ENCODE measurements around the gene EZH1. TPM values are rescaled to one million over a fixed set of nuclear protein-coding genes. Genes with fewer than 3 reads are reported as not detected.
A peak's percentile ranks its signal among the peaks of the same experiment; 100 is the strongest.
"Not testable (repeated sequence)": the region's sequence is repeated elsewhere in the genome, so short reads cannot be mapped to it uniquely, and the experiment has no call there.

The EZH1 gene
- total RNA-seq, 4 donors from 2014 or later, result 32.7 to 71.9 (median 43.9) TPM

GRCh38 chr17:42774066-42774745 is 29.4 kb upstream of the EZH1 start:
- DNase-seq (ENCODE audit: low spot score in 2 of 2), result no peak
- intact Hi-C loops (cut with DNase I; ENCODE audit: low total_unique reads), result no loop called here
- no peak for TF ChIP-seq POLR2A (IDR thresholded peaks at IDR 0.05)
- TF ChIP-seq CTCF (IDR thresholded peaks at IDR 0.05), result no peak
- H3K4me3 ChIP-seq (ENCODE audit: low read depth, poor library complexity, severe bottlenecking), result peak overlapping the region; percentile 53
- WGBS, 2 donors, result 68 to 72% methylated on average over 3 of the region's 3 CpGs

DNA sequence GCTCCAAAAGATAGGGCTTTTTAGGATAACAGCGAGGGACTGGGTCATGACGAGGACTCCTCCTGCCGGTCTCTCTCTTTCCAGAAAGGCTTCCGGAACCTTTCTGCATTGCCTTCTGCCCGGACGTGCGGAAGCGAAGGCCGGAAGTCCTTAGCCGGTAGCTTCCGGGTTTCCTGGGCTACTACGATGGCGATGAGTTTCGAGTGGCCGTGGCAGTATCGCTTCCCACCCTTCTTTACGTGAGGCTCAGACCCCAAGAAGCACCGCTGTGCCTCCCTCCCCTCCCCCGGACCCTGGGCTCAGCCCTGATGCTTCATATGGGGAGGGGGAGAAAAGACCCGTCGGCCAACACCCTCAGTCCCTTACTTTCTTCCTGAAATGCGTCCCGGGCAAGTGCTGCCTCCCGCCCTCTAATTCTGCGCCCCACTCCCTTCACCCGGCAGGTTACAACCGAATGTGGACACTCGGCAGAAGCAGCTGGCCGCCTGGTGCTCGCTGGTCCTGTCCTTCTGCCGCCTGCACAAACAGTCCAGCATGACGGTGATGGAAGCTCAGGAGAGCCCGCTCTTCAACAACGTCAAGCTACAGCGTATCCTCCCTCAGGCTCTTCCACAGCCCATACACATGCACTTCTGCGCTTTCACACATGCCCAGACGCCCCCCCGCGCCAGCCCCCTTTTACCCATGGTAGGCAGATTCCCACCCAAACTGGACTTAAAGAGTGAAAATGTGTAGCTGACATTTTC is 28.6 kb upstream of the EZH1 start, which contains the start of gene VPS25:
Gene VPS25 (plus strand): TSS at position 160 of the 746 bp plus-strand sequence. CDS start 27 bp downstream, at position 187.
- intact Hi-C loops (cut with DNase I; ENCODE audit: low total_unique reads), result no loop called here
- H3K4me3 ChIP-seq (ENCODE audit: low read depth, poor library complexity, severe bottlenecking), result peak within 1 kb of the TSS; percentile 53
- TF ChIP-seq CTCF (IDR thresholded peaks at IDR 0.05), result no peak
- peak in 1 of 2 donors; percentile 47 for TF ChIP-seq POLR2A (IDR thresholded peaks at IDR 0.05)
- WGBS, 2 donors, result 0% methylated on average over 39 of the region's 39 CpGs
- peak; percentile 78 to 96 for DNase-seq (ENCODE audit: low spot score in 2 of 2)

DNA sequence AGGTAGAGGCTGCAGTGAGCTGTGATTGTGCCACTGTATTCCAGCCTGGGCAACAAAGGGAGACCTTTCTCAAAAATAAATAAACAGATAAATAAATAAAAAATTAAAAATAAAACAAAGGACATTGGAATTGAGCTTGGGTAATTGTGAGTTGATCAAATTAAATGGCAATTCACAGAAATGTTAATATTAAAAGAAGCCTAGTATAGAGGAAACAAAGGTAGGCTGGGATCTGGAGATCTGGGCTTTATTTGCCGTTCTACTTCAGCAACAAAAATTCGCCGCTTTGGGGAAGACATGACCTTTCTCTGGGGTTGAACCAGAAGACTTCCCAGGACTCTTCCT is 28.1 kb upstream of the EZH1 start:
- intact Hi-C loops (cut with DNase I; ENCODE audit: low total_unique reads), result no loop called here
- TF ChIP-seq CTCF (IDR thresholded peaks at IDR 0.05), result no peak
- TF ChIP-seq POLR2A (IDR thresholded peaks at IDR 0.05), result no peak
- H3K4me3 ChIP-seq (ENCODE audit: low read depth, poor library complexity, severe bottlenecking), result peak overlapping the region; percentile 53
- 6 to 9% methylated on average over 3 of the region's 3 CpGs for WGBS, 2 donors
- no peak for DNase-seq (ENCODE audit: low spot score in 2 of 2)

GRCh38 chr17:42769964-42770363 is 25.1 kb upstream of the EZH1 start:
- DNase-seq (ENCODE audit: low spot score in 2 of 2); intact Hi-C loops (cut with DNase I; ENCODE audit: low total_unique reads); H3K4me3 ChIP-seq (ENCODE audit: low read depth, poor library complexity, severe bottlenecking): not testable (repeated sequence)
- 78 to 80% methylated on average over 10 of the region's 10 CpGs for WGBS, 2 donors

DNA sequence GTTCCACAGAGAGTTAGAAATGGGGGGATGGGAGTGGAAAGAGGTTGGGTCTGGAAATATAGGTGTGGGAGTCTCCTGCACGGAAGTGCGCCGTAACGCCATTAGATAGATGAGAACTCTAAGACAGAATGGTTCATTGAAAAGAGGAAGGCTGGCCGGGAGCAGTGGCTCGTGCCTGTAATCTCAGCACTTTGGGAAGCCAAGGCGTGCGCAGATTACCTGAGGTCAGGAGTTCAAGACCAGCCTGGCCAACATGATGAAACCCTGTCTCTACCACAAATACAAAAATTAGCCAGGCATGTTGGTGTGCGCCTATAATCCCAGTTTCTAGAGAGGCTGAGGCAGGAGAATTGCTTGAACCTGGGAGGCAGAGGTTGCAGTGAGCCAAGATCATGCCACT is 23.2 kb upstream of the EZH1 start:
- intact Hi-C loops (cut with DNase I; ENCODE audit: low total_unique reads); H3K4me3 ChIP-seq (ENCODE audit: low read depth, poor library complexity, severe bottlenecking); DNase-seq (ENCODE audit: low spot score in 2 of 2): not testable (repeated sequence)
- 71 to 79% methylated on average over 9 of the region's 9 CpGs for WGBS, 2 donors

GRCh38 chr17:42767512-42767911 is 22.7 kb upstream of the EZH1 start:
- TF ChIP-seq CTCF (IDR thresholded peaks at IDR 0.05) (no peak), POLR2A (IDR thresholded peaks at IDR 0.05) (no peak)
- no peak for DNase-seq (ENCODE audit: low spot score in 2 of 2)
- no peak overlapping the region for H3K4me3 ChIP-seq (ENCODE audit: low read depth, poor library complexity, severe bottlenecking)
- intact Hi-C loops (cut with DNase I; ENCODE audit: low total_unique reads), result no loop called here
